Cardiac muscle cell (in vitro differentiated cells and primary cell): ENCODE results near the gene IL1RL2. TPM values are rescaled to one million over a fixed set of nuclear protein-coding genes. Genes with fewer than 3 reads are reported as not detected.

ENCODE experiments used
- polyA plus RNA-seq: library from polyadenylated mRNA; unstranded; fragments of >200 nt; fragmentation: Nextera tagmentation; extraction: Ambion mirVana; gene quantifications from 2 replicates; pipeline ENCODE4 v1.2.1, GENCODE V29; 2016
- total RNA-seq: library from RNA; depleted of rRNA; stranded (reverse); fragments of >200 nt; gene quantifications from 2 replicates; pipeline ENCODE4 v1.2.3, GENCODE V29; 2016

IL1RL2 gene
- total and polyA plus RNA-seq, 2 experiments from 2014 or later: not detected

Other genes with a start within 250 kb of the IL1RL2 start
- not detected in 2 replicates for gene IL1R2, start 195.1 kb upstream of the IL1RL2 start, total RNA-seq
- not detected in 2 replicates for gene IL1R2, start 195.1 kb upstream of the IL1RL2 start, polyA plus RNA-seq
- gene IL1R1, start 44.3 kb upstream of the IL1RL2 start, total RNA-seq: 0.18 and 0.21 TPM in 2 replicates
- 1.4 TPM in 1 of 2 replicates, not detected in the other for gene IL1R1, start 44.3 kb upstream of the IL1RL2 start, polyA plus RNA-seq
- gene IL1RL1, start 124.5 kb downstream of the IL1RL2 start, total RNA-seq: not detected in 2 replicates
- gene IL1RL1, start 124.5 kb downstream of the IL1RL2 start, polyA plus RNA-seq: not detected in 2 replicates
- 0.07 and 0.12 TPM in 2 replicates for gene IL18R1, start 168.8 kb downstream of the IL1RL2 start, total RNA-seq
- 0.04 and 0.47 TPM in 2 replicates for gene IL18R1, start 168.8 kb downstream of the IL1RL2 start, polyA plus RNA-seq
- 0.09 TPM in 1 of 2 replicates, not detected in the other for gene IL18RAP, start 236.1 kb downstream of the IL1RL2 start, total RNA-seq
- 0.61 TPM in 1 of 2 replicates, not detected in the other for gene IL18RAP, start 236.1 kb downstream of the IL1RL2 start, polyA plus RNA-seq